SK-N-SH (cell line): ENCODE results near the gene HERC5. TPM values are rescaled to one million over a fixed set of nuclear protein-coding genes. Genes with fewer than 3 reads are reported as not detected.
"Not testable (repeated sequence)": the region's sequence is repeated elsewhere in the genome, so short reads cannot be mapped to it uniquely, and the experiment has no call there.

Experiments
- CTCF ChIA-PET: fragments of 300-600, 350-600 bp; formaldehyde crosslinking; extraction: SDS; loops from one replicate; lab custom pipeline; 2021; lab: Yijun Ruan, JAX
- POLR2A ChIA-PET: fragments of 350-600 bp; sonication (Branson Sonifier 250); formaldehyde crosslinking; extraction: SDS; loops from one replicate; lab custom pipeline; 2020; ENCODE audit warnings: antibody characterized with exemption, inconsistent platforms; lab: Yijun Ruan, JAX
- DNase-seq: peaks from one replicate; pipeline ENCODE4 v3.0.0; 2012
- H2AFZ ChIP-seq: fragments of 200-600 bp; sonication (generic); 2 replicates; pipeline ENCODE4 v1.8.1; 2016; ENCODE audit warnings: antibody characterized with exemption, mild to moderate bottlenecking, low read depth
- H3F3A ChIP-seq: fragments of 200-600 bp; sonication (generic); replicated peaks from 2 replicates; pipeline ENCODE3; 2016; ENCODE audit warnings: antibody characterized with exemption, mild to moderate bottlenecking; ENCODE audit not compliant: insufficient read depth
- H3K27ac ChIP-seq, 2 experiments: fragments of 200-500 bp in 1 of 2; fragments of 200-600 bp in 1 of 2; sonication (Bioruptor generic) in 1 of 2; sonication (generic), shearing (Covaris generic) in 1 of 2; 2 replicates each; pipeline versions ENCODE4 v1.5.1 to v1.6.1; 2014 to 2016; ENCODE audit warnings: low read depth in 2 of 2, inconsistent platforms in 1 of 2, low read length in 1 of 2, mild to moderate bottlenecking in 1 of 2, mixed read lengths in 1 of 2
- H3K27me3 ChIP-seq: fragments of 200-600 bp; sonication (generic), shearing (Covaris generic); 2 replicates; pipeline ENCODE4 v1.6.1; 2016; ENCODE audit warnings: mixed run types; ENCODE audit not compliant: insufficient read depth
- H3K36me3 ChIP-seq, 2 experiments: fragments of 200-500 bp in 1 of 2; fragments of 200-600 bp in 1 of 2; sonication (Bioruptor generic) in 1 of 2; sonication (generic) in 1 of 2; replicated peaks in 1 of 2; 2 replicates each; pipeline versions ENCODE3 to v1.5.1; 2014 to 2016; ENCODE audit warnings: low read length in 1 of 2, mild to moderate bottlenecking in 1 of 2; ENCODE audit not compliant: insufficient read depth in 2 of 2, control insufficient read depth in 1 of 2
- H3K4me1 ChIP-seq, 2 experiments: fragments of 200-500 bp in 1 of 2; fragments of 200-600 bp in 1 of 2; sonication (Bioruptor generic) in 1 of 2; sonication (generic), shearing (Covaris generic) in 1 of 2; 2 replicates each; pipeline versions ENCODE4 v1.5.1 to v1.6.1; 2014 to 2016; ENCODE audit warnings: low read depth in 1 of 2, low read length in 1 of 2, mixed run types in 1 of 2; ENCODE audit not compliant: insufficient read depth in 2 of 2, control insufficient read depth in 1 of 2
- H3K4me2 ChIP-seq: fragments of 200-600 bp; sonication (generic), shearing (Covaris generic); 2 replicates; pipeline ENCODE4 v1.6.1; 2017; ENCODE audit warnings: mixed run types
- H3K4me3 ChIP-seq, 2 experiments: fragments of 200-500 bp in 1 of 2; fragments of 200-600 bp in 1 of 2; sonication (Bioruptor generic) in 1 of 2; sonication (generic), shearing (Covaris generic) in 1 of 2; 2 replicates each; pipeline versions ENCODE4 v1.5.1 to v1.8.1; 2014 to 2016; ENCODE audit warnings: low read depth in 2 of 2, inconsistent platforms in 1 of 2, low read length in 1 of 2, mild to moderate bottlenecking in 1 of 2, mixed read lengths in 1 of 2, moderate library complexity in 1 of 2
- H3K79me2 ChIP-seq: fragments of 200-600 bp; sonication (generic); 2 replicates; pipeline ENCODE4 v1.8.1; 2017; ENCODE audit warnings: mild to moderate bottlenecking; ENCODE audit not compliant: insufficient read depth
- H3K9ac ChIP-seq: fragments of 200-600 bp; sonication (generic); 2 replicates; pipeline ENCODE4 v1.6.1; 2017; ENCODE audit warnings: mixed run types
- H3K9me2 ChIP-seq: fragments of 200-600 bp; sonication (generic); 2 replicates; pipeline ENCODE4 v1.6.1; 2017; ENCODE audit warnings: mixed run types
- H3K9me3 ChIP-seq: fragments of 200-600 bp; sonication (generic); 2 replicates; pipeline ENCODE4 v1.6.1; 2017; ENCODE audit warnings: mixed run types, mild to moderate bottlenecking, moderate library complexity
- H4K20me1 ChIP-seq: fragments of 200-600 bp; sonication (generic); 2 replicates; pipeline ENCODE4 v1.6.1; 2017; ENCODE audit warnings: mild to moderate bottlenecking, mixed run types; ENCODE audit not compliant: insufficient read depth
- EP300 ChIP-seq, 2 experiments: IDR thresholded peaks; 2 replicates each; pipeline versions ENCODE4 v1.4.0 to v1.6.1; 2012; ENCODE audit warnings: borderline replicate concordance in 1 of 2, low read depth in 1 of 2, low read length in 1 of 2
- FOXJ3 ChIP-seq: sonication (generic); formaldehyde crosslinking; IDR thresholded peaks from 2 replicates; pipeline ENCODE4 v1.5.1; 2020; ENCODE audit warnings: mild to moderate bottlenecking, missing genetic modification reagents
- FOXM1 ChIP-seq: IDR thresholded peaks from 2 replicates; pipeline ENCODE4 v1.4.0; 2012; ENCODE audit warnings: low read depth, mild to moderate bottlenecking
- JUND ChIP-seq: IDR thresholded peaks from 2 replicates; pipeline ENCODE4 v1.4.0; 2012
- MEF2A ChIP-seq: IDR thresholded peaks from 2 replicates; pipeline ENCODE4 v1.4.0; 2012; ENCODE audit warnings: low read depth, borderline replicate concordance
- RCOR1 ChIP-seq: fragments of 150-350 bp; IDR thresholded peaks from 2 replicates; pipeline ENCODE4 v1.6.1; 2017; ENCODE audit warnings: antibody characterized with exemption, low read length
- RFX5 ChIP-seq: IDR thresholded peaks from 2 replicates; pipeline ENCODE4 v1.6.1; 2012; ENCODE audit warnings: mild to moderate bottlenecking, improper control_type of control experiment, low read length
- RXRA ChIP-seq: IDR thresholded peaks from 2 replicates; pipeline ENCODE4 v1.4.0; 2012; ENCODE audit warnings: low read depth, mild to moderate bottlenecking, borderline replicate concordance
- SIN3A ChIP-seq: IDR thresholded peaks from 2 replicates; pipeline ENCODE4 v1.6.1; 2012; ENCODE audit warnings: low read depth, mild to moderate bottlenecking, low read length, moderate library complexity, borderline replicate concordance
- SMC3 ChIP-seq: IDR thresholded peaks from 2 replicates; pipeline ENCODE4 v1.6.1; 2012; ENCODE audit warnings: low read depth, low read length, improper control_type of control experiment
- TAF1 ChIP-seq: IDR thresholded peaks from 2 replicates; pipeline ENCODE4 v1.6.1; 2012; ENCODE audit warnings: low read depth, mild to moderate bottlenecking, low read length, moderate library complexity, borderline replicate concordance
- TCF12 ChIP-seq: IDR thresholded peaks from 2 replicates; pipeline ENCODE4 v1.4.0; 2012
- TEAD4 ChIP-seq: IDR thresholded peaks from 2 replicates; pipeline ENCODE4 v1.4.0; 2012; ENCODE audit warnings: mild to moderate bottlenecking, borderline replicate concordance; ENCODE audit not compliant: insufficient read depth
- USF1 ChIP-seq: IDR thresholded peaks from 2 replicates; pipeline ENCODE4 v1.4.0; 2012; ENCODE audit warnings: low read depth, borderline replicate concordance
- YY1 ChIP-seq: IDR thresholded peaks from 2 replicates; pipeline ENCODE4 v1.4.0; 2012; ENCODE audit warnings: low read depth, mild to moderate bottlenecking
- WGBS: methylation state at CpG from one replicate; pipeline ENCODE4 v1.1.6; 2017; ENCODE audit warnings: low lambda C conversion rate; 5-methylcytosine and 5-hydroxymethylcytosine counted together
- polyA plus RNA-seq, 3 experiments: library from polyadenylated mRNA; depleted of rRNA; stranded (reverse); fragments of >200 nt; gene quantifications; 2 replicates each; pipeline ENCODE4 v1.2.3, GENCODE V29; 2012
- TF ChIP-seq, protein P1 (sequence below): IDR thresholded peaks from 2 replicates; pipeline ENCODE4 v1.6.1; 2012; ENCODE audit warnings: mild to moderate bottlenecking, low read depth, low read length, moderate library complexity
- TF ChIP-seq, protein P2 (sequence below): fragments of 150-350 bp; IDR thresholded peaks from 2 replicates; pipeline ENCODE4 v1.6.1; 2017; ENCODE audit warnings: antibody characterized with exemption, low read length, low read depth, borderline replicate concordance

Gene HERC5
- polyA plus RNA-seq, 1 of the 3 experiments (the other 2 are of a cell fraction): 0.15 TPM

- Histone ChIP-seq H3K4me1 (no peaks in the 10 kb centered on the region), H3K79me2 (no peaks in the 10 kb centered on the region), H3K27ac (no peak overlapping the region), H3K9ac (no peak overlapping the region), H3F3A (no peaks in the 10 kb centered on the region), H3K36me3 (no peaks in the 10 kb centered on the region), H2AFZ (no peak overlapping the region), H3K4me2 (no peak overlapping the region), H4K20me1 (no peaks in the 10 kb centered on the region), H3K9me3 (no peaks in the 10 kb centered on the region), H3K9me2 (no peaks in the 10 kb centered on the region), H3K4me3 (no peak overlapping the region), H3K27me3 (no peaks in the 10 kb centered on the region)
- ChIA-PET CTCF (interaction anchor here (0.8 to 4.2 kb wide), 5 partner anchors 10 to 228 kb away, joined by 3 to 11 read pairs (median 5); partner anchors contain the start of genes HERC5 and HERC6), POLR2A (no interaction called here)
- 62% methylated on average over 5 of the region's 5 CpGs for WGBS
- DNase-seq: no peak
- TF ChIP-seq RFX5: no peak
These were observed 9.4 kb upstream of the HERC5 start for GRCh38 chr4:88447371-88448095.

DNA sequence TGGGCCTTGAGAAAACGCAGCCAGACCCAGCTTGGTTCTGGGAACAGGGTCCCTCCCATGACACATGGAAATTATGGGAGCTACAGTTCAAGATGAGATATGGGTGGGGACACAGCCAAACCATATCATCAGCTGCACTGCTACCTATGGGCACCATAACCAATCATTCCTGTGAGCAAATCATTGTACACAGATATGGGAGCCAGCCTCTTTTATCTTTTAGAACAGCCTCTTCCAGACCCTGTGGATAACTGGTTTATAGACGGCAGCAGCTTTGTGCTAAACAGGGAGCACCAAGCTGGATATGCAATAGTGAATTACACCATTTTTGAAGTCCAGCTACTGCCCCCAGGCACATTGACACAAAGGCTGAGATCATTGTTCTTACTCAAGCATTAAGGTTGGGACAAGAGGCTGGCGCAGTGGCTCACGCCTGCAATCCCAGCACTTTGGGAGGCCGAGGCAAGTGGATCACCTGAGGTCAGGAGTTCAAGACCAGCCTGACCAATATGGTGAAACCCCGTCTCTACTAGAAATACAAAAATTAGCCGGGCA, 8.6 kb upstream of the HERC5 start:
- H3K27me3 ChIP-seq, H3K4me2 ChIP-seq, H3K9me2 ChIP-seq, DNase-seq, H2AFZ ChIP-seq, H3K9ac ChIP-seq, H3K36me3 ChIP-seq, H4K20me1 ChIP-seq, H3K9me3 ChIP-seq, H3K4me1 ChIP-seq, H3K79me2 ChIP-seq, POLR2A ChIA-PET, H3K4me3 ChIP-seq, H3F3A ChIP-seq, H3K27ac ChIP-seq: not testable (repeated sequence)
- CTCF ChIA-PET: interaction anchor here (0.8 to 4.2 kb wide), 6 partner anchors 9 to 229 kb away, joined by 3 to 11 read pairs (median 4); partner anchors contain the start of genes HERC5 and HERC6
- 86% methylated on average over 5 of the region's 7 CpGs for WGBS

GRCh38 chr4:88448889-88449288, 8.0 kb upstream of the HERC5 start:
- Histone ChIP-seq H3K9me3 (no peaks in the 10 kb centered on the region), H3K79me2 (no peaks in the 10 kb centered on the region), H3K27ac (no peak overlapping the region), H3K9me2 (no peaks in the 10 kb centered on the region), H3K4me2 (no peak overlapping the region), H3K27me3 (no peaks in the 10 kb centered on the region), H3F3A (no peaks in the 10 kb centered on the region), H3K4me3 (no peak overlapping the region), H3K36me3 (no peaks in the 10 kb centered on the region), H2AFZ (no peak overlapping the region), H3K9ac (no peak overlapping the region), H4K20me1 (no peaks in the 10 kb centered on the region), H3K4me1 (no peaks in the 10 kb centered on the region)
- no peak for DNase-seq
- CTCF ChIA-PET: interaction anchor here (1.0 to 4.2 kb wide), 5 partner anchors 8 to 230 kb away, joined by 3 to 11 read pairs (median 5); partner anchors contain the start of gene HERC5
- POLR2A ChIA-PET: no interaction called here
- TF ChIP-seq TEAD4 (no peak), TAF1 (no peak), JUND (no peak), RCOR1 (no peak), TCF12 (no peak), RXRA (no peak), EP300 (IDR thresholded peaks at IDR 0.05; ENCODE audit: borderline replicate concordance in 1 of 2, low read depth in 1 of 2, low read length in 1 of 2) (no peak), FOXM1 (no peak), FOXJ3 (CRISPR knock-in tag) (no peak), YY1 (no peak), USF1 (no peak), SIN3A (no peak), MEF2A (no peak), SMC3 (no peak)
- TF ChIP-seq, protein P1, sequence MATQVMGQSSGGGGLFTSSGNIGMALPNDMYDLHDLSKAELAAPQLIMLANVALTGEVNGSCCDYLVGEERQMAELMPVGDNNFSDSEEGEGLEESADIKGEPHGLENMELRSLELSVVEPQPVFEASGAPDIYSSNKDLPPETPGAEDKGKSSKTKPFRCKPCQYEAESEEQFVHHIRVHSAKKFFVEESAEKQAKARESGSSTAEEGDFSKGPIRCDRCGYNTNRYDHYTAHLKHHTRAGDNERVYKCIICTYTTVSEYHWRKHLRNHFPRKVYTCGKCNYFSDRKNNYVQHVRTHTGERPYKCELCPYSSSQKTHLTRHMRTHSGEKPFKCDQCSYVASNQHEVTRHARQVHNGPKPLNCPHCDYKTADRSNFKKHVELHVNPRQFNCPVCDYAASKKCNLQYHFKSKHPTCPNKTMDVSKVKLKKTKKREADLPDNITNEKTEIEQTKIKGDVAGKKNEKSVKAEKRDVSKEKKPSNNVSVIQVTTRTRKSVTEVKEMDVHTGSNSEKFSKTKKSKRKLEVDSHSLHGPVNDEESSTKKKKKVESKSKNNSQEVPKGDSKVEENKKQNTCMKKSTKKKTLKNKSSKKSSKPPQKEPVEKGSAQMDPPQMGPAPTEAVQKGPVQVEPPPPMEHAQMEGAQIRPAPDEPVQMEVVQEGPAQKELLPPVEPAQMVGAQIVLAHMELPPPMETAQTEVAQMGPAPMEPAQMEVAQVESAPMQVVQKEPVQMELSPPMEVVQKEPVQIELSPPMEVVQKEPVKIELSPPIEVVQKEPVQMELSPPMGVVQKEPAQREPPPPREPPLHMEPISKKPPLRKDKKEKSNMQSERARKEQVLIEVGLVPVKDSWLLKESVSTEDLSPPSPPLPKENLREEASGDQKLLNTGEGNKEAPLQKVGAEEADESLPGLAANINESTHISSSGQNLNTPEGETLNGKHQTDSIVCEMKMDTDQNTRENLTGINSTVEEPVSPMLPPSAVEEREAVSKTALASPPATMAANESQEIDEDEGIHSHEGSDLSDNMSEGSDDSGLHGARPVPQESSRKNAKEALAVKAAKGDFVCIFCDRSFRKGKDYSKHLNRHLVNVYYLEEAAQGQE: no peak
- TF ChIP-seq, protein P2, sequence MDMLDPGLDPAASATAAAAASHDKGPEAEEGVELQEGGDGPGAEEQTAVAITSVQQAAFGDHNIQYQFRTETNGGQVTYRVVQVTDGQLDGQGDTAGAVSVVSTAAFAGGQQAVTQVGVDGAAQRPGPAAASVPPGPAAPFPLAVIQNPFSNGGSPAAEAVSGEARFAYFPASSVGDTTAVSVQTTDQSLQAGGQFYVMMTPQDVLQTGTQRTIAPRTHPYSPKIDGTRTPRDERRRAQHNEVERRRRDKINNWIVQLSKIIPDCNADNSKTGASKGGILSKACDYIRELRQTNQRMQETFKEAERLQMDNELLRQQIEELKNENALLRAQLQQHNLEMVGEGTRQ: no peak
